GM19023 (cell line): ENCODE measurements around the gene GZF1.
A peak's percentile ranks its signal among the peaks of the same experiment; 100 is the strongest.
"Not testable (repeated sequence)": the region's sequence is repeated elsewhere in the genome, so short reads cannot be mapped to it uniquely, and the experiment has no call there.

ENCODE experiments used
- ATAC-seq: cut with Tn5 transposase; IDR thresholded peaks from one replicate; pipeline ENCODE4 v1.9.1; 2021; ENCODE audit warnings: mild to moderate bottlenecking, moderate library complexity; ENCODE audit not compliant: unreplicated experiment

Gene GZF1

DNA sequence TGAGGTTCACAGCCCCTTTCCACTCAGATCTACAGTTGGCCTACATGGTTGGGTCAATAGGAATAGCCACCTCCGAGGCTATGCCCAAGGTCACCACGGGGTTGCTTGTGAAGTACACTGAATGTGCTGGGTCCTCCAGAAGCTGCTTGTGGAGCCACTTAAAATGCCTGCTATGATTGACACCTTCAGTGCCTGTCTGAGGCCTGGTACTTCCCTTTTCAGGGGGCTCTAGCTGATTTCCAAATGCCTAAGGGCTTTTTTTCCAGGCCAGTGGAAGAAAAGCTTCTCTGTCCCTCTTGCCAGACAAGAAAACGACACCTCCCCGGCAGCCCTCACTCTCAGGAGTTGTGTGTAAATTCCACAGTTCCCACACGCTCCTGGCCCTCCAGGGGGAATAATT lies 17.6 kb upstream of the GZF1 start:
- no peak for ATAC-seq

- ATAC-seq = no peak
Observed at GRCh38 chr20:23346002-23346401, 16.0 kb upstream of the GZF1 start.

DNA sequence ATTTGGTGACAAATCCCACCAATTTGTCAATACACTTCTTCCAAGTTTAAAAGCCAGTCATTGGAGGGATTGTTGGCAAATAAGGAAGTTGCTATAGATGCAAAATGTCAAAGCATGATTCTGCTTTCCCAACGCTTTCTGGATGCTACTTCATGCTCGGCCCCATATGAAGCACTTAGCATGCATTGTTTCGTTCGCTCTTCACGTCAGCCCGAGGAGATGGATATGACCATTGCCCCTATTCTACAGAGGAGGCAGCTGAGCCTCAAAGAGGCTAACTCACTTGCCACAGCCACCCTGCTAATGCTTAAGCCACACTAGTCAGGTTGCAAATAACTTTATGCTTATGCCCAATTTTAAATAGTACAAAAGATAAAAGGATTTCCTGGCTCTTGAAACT lies 14.2 kb upstream of the GZF1 start:
- no peak for ATAC-seq

DNA sequence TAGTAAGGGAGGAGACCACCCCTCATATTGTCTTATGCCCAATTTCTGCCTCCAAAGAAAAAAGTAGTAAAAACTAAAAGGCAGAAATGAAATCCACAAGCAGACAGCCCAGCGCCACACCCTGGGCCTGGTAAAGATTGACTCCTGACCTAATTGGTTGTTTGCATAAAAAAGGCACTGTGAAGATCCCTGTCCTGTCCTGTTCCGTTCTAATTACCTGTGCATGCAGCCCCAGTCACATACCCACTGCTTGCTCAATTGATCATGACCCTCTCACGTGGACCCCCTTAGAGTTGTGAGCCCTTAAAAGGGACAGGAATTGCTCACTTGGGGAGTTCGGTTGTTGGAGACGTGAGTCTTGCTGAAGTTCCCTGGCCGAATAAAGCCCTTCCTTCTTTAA lies 13.5 kb upstream of the GZF1 start:
- not testable (repeated sequence) for ATAC-seq

GRCh38 chr20:23349338-23350195 lies 12.4 kb upstream of the GZF1 start:
- peak; percentile 30 for ATAC-seq

- ATAC-seq = peak; percentile 87
Observed at GRCh38 chr20:23350196-23350903, 11.6 kb upstream of the GZF1 start, which contains the start of gene NXT1. NXT1 (plus strand) TSS chr20:23350791; CDS start chr20:23354042, 3,251 bp downstream.

- peak; percentile 31 for ATAC-seq
Observed at GRCh38 chr20:23350904-23351838, 10.8 kb upstream of the GZF1 start.

- no peak for ATAC-seq
Observed at GRCh38 chr20:23356203-23356602, 5.8 kb upstream of the GZF1 start.

- ATAC-seq = peak; percentile 69
Observed at GRCh38 chr20:23357767-23358562, 4.0 kb upstream of the GZF1 start.

- no peak for ATAC-seq
Observed at GRCh38 chr20:23358563-23358906, 3.4 kb upstream of the GZF1 start.

GRCh38 chr20:23358923-23359593 lies 2.9 kb upstream of the GZF1 start:
- no peak for ATAC-seq

- no peak for ATAC-seq
Observed at GRCh38 chr20:23360531-23360930, 1.5 kb upstream of the GZF1 start.

DNA sequence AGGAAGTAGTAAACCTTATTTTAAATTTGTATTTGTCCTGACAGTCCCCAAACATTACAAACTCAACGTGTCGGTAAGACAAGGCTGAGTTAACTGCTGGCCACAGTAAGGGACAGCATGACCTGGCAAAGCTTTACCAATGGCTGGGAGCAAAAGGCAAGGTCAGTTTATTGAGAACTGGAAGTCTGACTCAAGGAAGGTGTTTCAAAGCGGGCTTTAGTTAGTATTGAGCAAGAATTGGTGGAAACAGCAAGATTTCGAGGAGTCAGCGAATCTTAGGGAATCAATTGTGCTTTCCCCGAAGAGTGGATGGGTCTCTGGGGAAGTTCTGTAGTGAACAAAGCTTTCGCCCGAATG lies 885 bp upstream of the GZF1 start:
- ATAC-seq = no peak

GRCh38 chr20:23362392-23363256 lies 642 bp downstream of the GZF1 start:
- peak; percentile 22 for ATAC-seq

DNA sequence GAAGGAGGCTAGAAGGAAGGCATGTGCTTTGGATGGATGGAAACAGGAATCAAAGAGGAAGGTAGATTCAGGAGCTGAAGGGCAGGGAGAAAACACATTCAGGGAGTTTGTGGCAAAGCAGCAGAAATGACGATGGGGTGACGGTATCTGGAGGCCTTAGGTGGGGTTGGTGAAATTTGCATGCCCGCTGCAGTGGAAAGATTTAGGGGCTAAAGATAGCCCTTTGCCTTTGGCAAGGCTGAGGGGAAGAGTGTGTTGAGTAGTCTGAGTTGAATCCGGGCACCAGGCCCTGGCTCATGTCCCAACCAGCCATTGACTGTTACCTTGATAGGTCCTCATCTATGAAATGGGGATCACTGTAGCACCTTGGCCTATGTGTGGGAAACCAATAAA lies 1.3 kb downstream of the GZF1 start:
- no peak for ATAC-seq

DNA sequence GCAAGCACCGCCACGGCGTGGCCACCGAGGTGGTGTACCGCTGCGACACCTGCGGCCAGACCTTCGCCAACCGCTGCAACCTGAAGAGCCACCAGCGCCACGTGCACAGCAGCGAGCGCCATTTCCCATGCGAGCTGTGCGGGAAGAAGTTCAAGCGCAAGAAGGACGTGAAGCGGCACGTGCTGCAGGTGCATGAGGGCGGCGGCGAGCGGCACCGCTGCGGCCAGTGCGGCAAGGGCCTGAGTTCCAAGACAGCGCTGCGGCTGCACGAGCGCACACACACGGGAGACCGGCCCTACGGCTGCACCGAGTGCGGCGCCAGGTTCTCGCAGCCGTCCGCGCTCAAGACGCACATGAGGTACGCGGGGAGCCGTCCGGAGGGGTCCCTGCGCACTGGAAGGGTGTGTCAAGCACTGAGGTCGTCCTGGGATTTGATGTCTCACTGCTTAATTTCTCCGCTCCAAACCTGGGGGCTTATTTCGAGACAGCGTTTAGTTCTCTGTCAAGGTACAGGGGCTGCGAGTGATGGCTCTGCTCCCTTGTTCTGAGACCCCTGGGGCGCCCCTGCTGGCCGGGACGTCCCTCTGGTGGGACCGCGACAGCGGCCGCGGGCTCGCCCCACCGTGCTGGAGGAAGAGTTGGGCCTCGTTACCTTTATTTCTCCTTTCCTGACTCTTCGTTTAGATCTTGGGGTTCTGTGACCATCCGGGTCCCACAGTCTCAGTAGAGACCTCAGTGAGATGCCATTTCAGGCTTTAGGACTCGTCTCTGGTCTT lies 3.6 kb downstream of the GZF1 start:
- ATAC-seq = no peak

GRCh38 chr20:23366384-23366783 lies 4.4 kb downstream of the GZF1 start:
- ATAC-seq = no peak

GRCh38 chr20:23367770-23368169 lies 5.8 kb downstream of the GZF1 start:
- no peak for ATAC-seq
